SKM-1 (cell line): ENCODE results near the gene SLC22A13.
"Not testable (repeated sequence)": the region's sequence is repeated elsewhere in the genome, so short reads cannot be mapped to it uniquely, and the experiment has no call there.

Experiments
- DNase-seq: peaks from one replicate; lab custom pipeline; 2025; ENCODE audit not compliant: unreplicated experiment; lab: John Stamatoyannopoulos, UW

The SLC22A13 gene

DNA sequence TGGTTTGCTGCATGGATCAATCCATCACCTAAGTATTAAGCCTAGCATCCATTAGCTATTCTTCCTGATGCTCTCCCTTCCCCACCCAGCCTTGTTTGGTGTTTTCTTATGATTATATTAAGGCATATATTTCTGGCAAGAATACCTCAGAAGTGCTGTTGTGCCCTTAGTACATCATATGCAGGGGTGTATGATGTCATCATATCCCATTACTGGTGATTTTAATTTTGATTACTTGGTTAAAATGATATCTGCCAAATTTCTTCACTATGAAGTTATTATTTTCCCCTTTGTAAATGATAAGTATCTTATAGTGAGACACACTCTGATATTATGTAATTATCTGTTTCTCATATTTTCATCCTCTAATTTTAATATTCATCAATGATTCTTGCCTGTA lies 31.9 kb downstream of the SLC22A13 start:
- DNase-seq = no peak

- no peak for DNase-seq
These were observed 32.5 kb downstream of the SLC22A13 start for GRCh38 chr3:38297947-38298711.

DNA sequence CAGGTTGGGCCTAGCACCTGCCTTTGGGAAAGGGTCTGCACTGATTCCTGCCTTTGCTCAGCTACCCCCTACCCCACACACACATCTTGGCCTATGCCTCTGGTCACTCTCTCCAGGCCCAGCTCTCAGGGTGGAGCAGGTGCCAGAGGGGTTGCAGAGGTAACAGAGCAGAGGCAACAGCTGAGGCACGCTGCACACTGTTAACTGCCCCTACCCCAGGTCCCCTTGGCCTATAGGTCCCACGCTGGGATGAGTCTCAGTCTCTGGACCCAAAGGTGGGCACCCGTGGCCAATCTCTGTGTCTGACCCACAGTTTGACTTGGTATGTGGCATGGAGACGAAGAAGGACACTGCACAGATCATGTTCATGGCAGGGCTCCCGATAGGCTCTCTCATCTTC lies 41.3 kb downstream of the SLC22A13 start:
- no peak for DNase-seq

- DNase-seq = no peak
These were observed 42.0 kb downstream of the SLC22A13 start for GRCh38 chr3:38307599-38307998.

DNA sequence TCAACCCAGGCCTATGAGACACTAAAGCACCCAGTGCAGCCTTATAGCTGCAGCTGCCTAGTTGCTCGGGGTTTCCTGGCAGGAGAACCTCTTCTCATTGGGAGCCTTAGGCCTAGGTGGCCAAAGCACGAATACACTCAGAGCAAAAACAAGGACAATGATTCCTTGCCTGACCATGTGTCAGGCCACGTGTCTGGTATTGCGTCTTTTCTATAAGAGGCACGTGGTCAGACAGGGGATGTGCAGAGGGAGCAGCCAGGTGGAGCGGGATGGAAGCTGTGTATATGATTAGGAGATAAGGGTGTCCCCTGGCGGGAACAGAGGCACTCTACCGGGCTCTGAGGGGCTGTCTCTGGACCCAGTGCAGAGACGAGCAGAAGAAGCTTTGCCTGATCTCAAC lies 42.8 kb downstream of the SLC22A13 start:
- DNase-seq = no peak

- DNase-seq = peak; percentile 88
These were observed 45.9 kb downstream of the SLC22A13 start for GRCh38 chr3:38311476-38311875.

DNA sequence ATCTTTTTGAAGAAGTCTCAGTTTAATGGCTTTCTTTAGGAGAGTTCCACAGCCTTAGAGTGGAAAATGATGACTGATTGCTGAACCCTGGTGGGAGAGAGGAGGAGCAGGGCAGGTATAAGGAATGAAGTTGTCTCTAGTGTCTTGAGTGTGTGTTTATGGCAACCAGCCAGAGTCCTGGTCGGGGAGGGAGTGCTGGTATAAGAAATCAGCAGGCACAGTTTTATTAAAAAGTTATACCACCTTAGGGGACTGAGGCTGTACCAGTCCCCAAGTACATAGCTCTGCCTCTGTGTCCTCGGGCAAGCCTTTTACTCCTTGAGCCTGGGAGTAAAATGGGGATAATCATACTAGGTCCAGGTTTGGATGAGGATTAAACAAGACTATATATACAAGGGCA lies 46.3 kb downstream of the SLC22A13 start:
- no peak for DNase-seq

GRCh38 chr3:38312356-38312755 lies 46.7 kb downstream of the SLC22A13 start:
- no peak for DNase-seq

DNA sequence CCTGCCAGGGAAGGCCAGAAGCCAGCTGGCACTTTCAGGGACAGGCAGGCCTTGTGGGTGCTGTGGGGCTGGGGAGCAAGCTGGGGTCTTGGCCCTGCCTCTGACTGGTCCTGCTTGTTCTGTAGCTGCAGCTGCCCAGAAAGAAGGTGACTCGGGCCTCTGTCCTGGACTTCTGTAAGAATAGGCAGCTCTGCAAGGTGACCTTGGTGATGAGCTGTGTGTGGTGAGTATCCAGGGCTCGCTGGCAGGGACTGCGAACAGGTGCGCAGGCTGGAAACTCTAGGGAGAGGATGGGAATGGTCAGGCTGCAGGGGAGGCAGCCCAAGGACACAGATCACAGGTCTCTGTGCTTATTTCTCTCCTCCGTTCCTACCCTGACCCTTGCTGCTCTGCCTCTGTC lies 47.7 kb downstream of the SLC22A13 start:
- no peak for DNase-seq

DNA sequence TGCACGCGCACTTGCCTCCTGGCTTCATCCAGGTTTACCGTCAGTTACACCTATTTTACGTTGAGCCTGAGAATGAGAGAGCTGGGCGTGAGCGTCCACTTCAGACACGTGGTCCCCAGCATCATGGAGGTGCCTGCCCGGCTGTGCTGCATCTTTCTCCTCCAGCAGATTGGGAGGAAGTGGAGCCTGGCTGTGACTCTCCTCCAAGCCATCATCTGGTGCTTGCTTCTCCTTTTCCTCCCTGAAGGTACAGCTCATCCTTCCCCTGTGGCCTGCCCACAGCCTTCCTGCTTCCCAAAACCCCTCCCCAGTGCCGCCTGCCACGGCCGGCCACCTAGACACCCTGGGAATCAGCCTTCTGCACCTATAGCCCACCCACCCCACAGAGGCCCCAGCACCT lies 48.1 kb downstream of the SLC22A13 start:
- peak; percentile 50 for DNase-seq

GRCh38 chr3:38314112-38314763 lies 48.6 kb downstream of the SLC22A13 start:
- DNase-seq = no peak

- DNase-seq = no peak
These were observed 49.3 kb downstream of the SLC22A13 start for GRCh38 chr3:38314764-38315487.

DNA sequence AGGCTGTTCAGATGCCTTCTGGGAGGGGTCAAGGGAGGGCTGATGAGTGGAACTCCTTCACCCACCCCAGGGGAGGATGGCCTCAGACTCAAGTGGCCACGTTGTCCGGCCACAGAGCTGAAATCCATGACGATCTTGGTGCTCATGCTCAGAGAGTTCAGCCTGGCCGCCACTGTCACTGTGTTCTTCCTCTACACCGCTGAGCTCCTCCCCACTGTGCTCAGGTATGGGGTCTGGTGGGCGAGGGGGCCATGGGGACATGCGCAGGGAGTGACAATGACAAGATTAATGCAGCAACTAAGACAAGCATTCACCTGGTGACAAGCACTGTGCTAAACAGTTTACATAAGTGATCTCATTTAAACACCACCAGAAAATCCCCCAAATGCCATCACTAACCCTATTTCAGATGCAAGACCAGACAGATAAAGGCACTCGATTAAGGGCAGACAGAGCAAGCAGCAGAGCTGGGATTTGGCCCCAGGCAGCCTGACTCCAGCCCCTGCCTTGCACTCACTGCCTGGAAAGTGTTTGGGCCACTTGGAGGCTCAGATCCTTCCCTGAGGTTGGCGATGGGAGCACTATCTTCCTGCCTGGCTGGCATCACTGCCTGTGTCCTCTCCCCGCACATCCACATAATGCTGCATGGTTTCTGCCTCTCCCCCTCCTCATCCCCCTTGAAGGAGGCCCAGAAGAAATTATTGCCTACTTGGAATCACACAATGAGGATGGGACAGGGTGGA lies 50.0 kb downstream of the SLC22A13 start:
- DNase-seq = no peak

DNA sequence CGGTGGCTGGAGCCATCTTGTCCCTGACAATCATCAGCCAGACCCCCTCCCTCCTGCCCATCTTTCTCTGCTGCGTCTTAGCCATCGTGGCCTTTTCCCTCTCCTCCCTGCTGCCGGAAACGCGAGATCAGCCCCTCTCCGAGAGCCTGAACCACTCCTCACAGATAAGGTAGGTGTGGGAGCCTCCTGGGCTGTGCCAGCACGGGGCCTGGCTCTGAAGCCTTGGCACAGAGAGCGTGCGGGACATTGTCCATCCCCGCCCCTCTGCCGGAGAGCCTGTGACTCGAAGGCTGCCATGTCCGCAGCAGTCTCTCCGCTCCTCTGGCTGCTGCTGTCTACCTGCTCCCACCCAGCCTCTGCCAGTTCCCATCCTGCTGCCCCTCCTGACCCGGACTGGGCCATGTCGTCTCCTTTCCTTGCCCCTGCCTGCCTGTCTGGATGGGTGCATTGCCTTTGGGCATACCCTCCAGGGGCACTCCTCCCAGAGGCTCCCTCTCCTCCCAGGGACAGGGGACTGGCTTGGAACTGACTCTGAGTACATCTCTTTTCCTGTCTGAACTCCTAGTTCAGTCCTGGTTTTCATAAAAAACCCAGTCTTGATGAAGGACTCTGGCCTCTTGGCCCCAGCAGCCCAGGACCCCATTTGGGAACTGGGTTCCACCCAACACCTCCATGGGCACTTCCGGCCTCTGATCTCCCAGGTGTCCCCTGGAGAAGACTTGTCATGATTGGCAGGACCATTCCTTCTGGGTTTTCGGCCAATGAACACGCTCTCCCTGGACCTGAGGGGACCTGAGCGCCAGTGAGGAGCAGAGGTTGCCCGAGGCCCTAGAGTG lies 51.0 kb downstream of the SLC22A13 start:
- no peak for DNase-seq

- peak; percentile 81 for DNase-seq
These were observed 51.7 kb downstream of the SLC22A13 start for GRCh38 chr3:38317192-38317759.

GRCh38 chr3:38318766-38319671 lies 53.4 kb downstream of the SLC22A13 start:
- no peak for DNase-seq

- DNase-seq = not testable (repeated sequence)
These were observed 55.0 kb downstream of the SLC22A13 start for GRCh38 chr3:38320638-38321037.

DNA sequence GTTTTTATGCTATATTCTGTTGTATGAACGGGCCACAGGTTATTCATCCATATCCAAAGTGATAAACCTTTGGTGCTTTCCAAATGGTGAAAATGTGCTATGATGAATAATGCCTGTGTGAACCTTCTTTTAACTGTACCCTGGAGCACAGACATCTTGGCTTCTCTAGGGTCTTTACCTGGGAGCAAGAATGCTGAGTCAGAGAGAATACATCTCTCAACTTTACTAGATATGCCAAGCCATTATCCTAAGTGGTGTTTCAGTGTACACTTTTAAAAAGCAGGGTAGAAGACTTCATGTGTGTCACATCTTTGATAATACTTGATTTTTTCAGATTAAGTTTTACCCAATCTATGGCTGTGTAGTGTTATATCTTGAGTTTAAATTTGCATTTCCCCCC lies 57.4 kb downstream of the SLC22A13 start:
- no peak for DNase-seq

- DNase-seq = no peak
These were observed 59.6 kb downstream of the SLC22A13 start for GRCh38 chr3:38325256-38325655.
